HepG2 (cell line): Measurements from ENCODE around the gene PXYLP1. TPM values are rescaled to one million over a fixed set of nuclear protein-coding genes. Genes with fewer than 3 reads are reported as not detected.
A peak's percentile ranks its signal among the peaks of the same experiment; 100 is the strongest.

Experiments
- ATF3 ChIP-seq: sonication (generic); formaldehyde crosslinking; IDR thresholded peaks from 2 replicates; pipeline ENCODE4 v1.4.0; 2020; ENCODE audit warnings: missing genetic modification reagents
- CENPT ChIP-seq: sonication (generic); formaldehyde crosslinking; IDR thresholded peaks from 2 replicates; pipeline ENCODE4 v1.8.0; 2022; ENCODE audit warnings: low read depth, mild to moderate bottlenecking, moderate library complexity, missing genetic modification reagents
- GLI4 ChIP-seq: sonication (generic); formaldehyde crosslinking; IDR thresholded peaks from 2 replicates; pipeline ENCODE4 v1.5.1; 2020; ENCODE audit warnings: missing genetic modification reagents, mild to moderate bottlenecking, moderate library complexity, borderline replicate concordance
- LCORL ChIP-seq, 2 experiments: fragments of 450-650 bp in 1 of 2; sonication (generic) in 1 of 2; formaldehyde crosslinking in 1 of 2; IDR thresholded peaks; 2 replicates each; pipeline versions ENCODE4 v1.5.0 to v1.6.1; 2017 to 2020; ENCODE audit warnings: antibody characterized with exemption in 1 of 2, missing genetic modification reagents in 1 of 2
- MYC ChIP-seq: sonication (generic); formaldehyde crosslinking; IDR thresholded peaks from 2 replicates; pipeline ENCODE4 v1.9.0; 2021; ENCODE audit warnings: missing genetic modification reagents, borderline replicate concordance
- NFIB ChIP-seq: sonication (generic); formaldehyde crosslinking; IDR thresholded peaks from 2 replicates; pipeline ENCODE4 v1.9.0; 2021; ENCODE audit warnings: missing genetic modification reagents, mild to moderate bottlenecking, borderline replicate concordance
- SETDB1 ChIP-seq: sonication (generic); formaldehyde crosslinking; IDR thresholded peaks from 2 replicates; pipeline ENCODE4 v1.5.1; 2020; ENCODE audit warnings: missing genetic modification reagents, mild to moderate bottlenecking, borderline replicate concordance
- SOX6 ChIP-seq, 2 experiments: fragments of 450-650 bp in 1 of 2; sonication (generic) in 1 of 2; formaldehyde crosslinking in 1 of 2; IDR thresholded peaks; 2 replicates each; pipeline versions ENCODE4 v1.4.0 to v1.6.1; 2017 to 2020; ENCODE audit warnings: antibody characterized with exemption in 1 of 2, mild to moderate bottlenecking in 1 of 2, missing genetic modification reagents in 1 of 2
- U2AF2 ChIP-seq: fragments of 200-400 bp; formaldehyde crosslinking; IDR thresholded peaks from 2 replicates; pipeline ENCODE4 v1.6.1; 2017; ENCODE audit warnings: low read depth, mild to moderate bottlenecking, low read length
- ZBED4 ChIP-seq: sonication (generic); formaldehyde crosslinking; IDR thresholded peaks from 2 replicates; pipeline ENCODE4 v1.4.0; 2020; ENCODE audit warnings: missing genetic modification reagents, borderline replicate concordance
- ZFP91 ChIP-seq: sonication (generic); formaldehyde crosslinking; IDR thresholded peaks from 2 replicates; pipeline ENCODE4 v1.9.0; 2022; ENCODE audit warnings: missing genetic modification reagents, mild to moderate bottlenecking, borderline replicate concordance
- ZNF17 ChIP-seq: sonication (generic); formaldehyde crosslinking; IDR thresholded peaks from 2 replicates; pipeline ENCODE4 v1.5.0; 2020; ENCODE audit warnings: mild to moderate bottlenecking, missing genetic modification reagents
- ZNF282 ChIP-seq: fragments of 450-650 bp; IDR thresholded peaks from 2 replicates; pipeline ENCODE4 v1.6.1; 2018; ENCODE audit not compliant: partially characterized antibody
- ZNF430 ChIP-seq: sonication (generic); formaldehyde crosslinking; IDR thresholded peaks from 2 replicates; pipeline ENCODE4 v1.9.0; 2021; ENCODE audit warnings: mild to moderate bottlenecking, missing genetic modification reagents
- ZNF558 ChIP-seq: sonication (generic); formaldehyde crosslinking; IDR thresholded peaks from 2 replicates; pipeline ENCODE4 v1.9.0; 2022; ENCODE audit warnings: mild to moderate bottlenecking, missing genetic modification reagents, borderline replicate concordance
- polyA plus RNA-seq, 8 experiments: library from polyadenylated mRNA; depleted of rRNA in 3 of 8; stranded (reverse) in 7 of 8; unstranded in 1 of 8; fragments of >200 nt; fragmentation: Illumina TruSeq in 4 of 8; extraction: Trizol in 4 of 8; gene quantifications; 2 replicates each; pipeline versions ENCODE4 v1.2.1 to v1.2.3, GENCODE V29; 2011 to 2016; ENCODE audit warnings: low read depth in 4 of 8, missing spikeins in 1 of 8, mixed read lengths in 1 of 8; ENCODE audit not compliant: insufficient read depth in 1 of 8
- total RNA-seq, 5 experiments: library from RNA; depleted of rRNA; stranded (reverse); fragments of >200 nt; fragmentation: Illumina TruSeq; extraction: Trizol; gene quantifications; 2 replicates each; pipeline ENCODE4 v1.2.3, GENCODE V29; 2016; ENCODE audit warnings: low read depth in 1 of 5
- TF ChIP-seq, protein P1 (sequence below): sonication (generic); formaldehyde crosslinking; IDR thresholded peaks from 2 replicates; pipeline ENCODE4 v1.8.1; 2023; ENCODE audit warnings: mild to moderate bottlenecking, missing genetic modification reagents

The PXYLP1 gene
- total and polyA plus RNA-seq, 2 of the 13 experiments (the other 11 are each of a cell fraction or from before 2014, with no cell fraction given), result 4.9 to 8.1 TPM

DNA sequence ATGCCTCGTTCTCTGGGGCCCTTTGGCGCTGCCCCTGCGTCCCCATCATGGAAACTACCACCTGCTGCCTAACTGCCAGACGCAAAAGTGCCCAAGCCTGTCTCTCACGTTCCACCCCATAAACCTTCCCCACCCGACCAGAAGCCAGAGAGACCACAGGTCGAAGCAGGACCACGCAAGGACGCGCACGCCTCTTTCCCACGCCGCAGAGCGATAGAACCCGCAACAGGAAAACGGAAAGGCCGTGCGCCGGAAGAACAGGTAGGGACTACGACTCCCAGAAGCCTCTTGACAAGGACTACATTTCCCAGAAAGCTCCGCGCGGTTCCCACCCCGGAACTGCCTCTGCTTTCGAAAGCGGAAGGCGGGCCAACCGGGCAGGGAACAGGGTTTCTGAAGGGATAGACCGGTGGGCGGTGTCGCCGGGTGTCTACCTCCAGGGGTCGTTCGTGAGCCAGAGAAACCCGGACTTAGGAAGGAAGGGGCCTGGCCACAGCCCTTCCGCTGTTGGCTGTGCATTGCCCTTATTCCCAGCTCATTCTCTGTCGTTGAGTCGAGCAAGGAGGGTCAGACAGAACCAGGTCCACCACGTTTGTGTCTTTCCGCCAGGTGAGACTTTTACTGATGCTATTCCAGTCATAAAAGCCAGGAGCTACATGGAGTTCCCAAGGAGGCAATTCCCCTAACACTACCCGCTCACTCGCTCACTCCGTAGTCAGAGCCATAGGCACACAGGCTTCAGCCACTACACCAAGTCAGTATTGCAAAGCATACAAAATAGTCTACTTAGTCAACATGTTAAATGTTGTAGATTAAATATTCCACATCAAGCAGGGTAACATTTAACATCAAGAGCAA lies 80.1 kb downstream of the PXYLP1 start (continued):
- TF ChIP-seq GLI4 (CRISPR knock-in tag) (no peak), CENPT (no peak), LCORL (IDR thresholded peaks at IDR 0.05) (no peak), LCORL (CRISPR knock-in tag; IDR thresholded peaks at IDR 0.05) (peak; percentile 73), MYC (CRISPR knock-in tag) (peak; percentile 79), ZNF430 (CRISPR knock-in tag) (peak; percentile 82), ZNF17 (CRISPR knock-in tag) (no peak), SOX6 (IDR thresholded peaks at IDR 0.05) (no peak), SOX6 (CRISPR knock-in tag; IDR thresholded peaks at IDR 0.05) (peak; percentile 72), NFIB (CRISPR knock-in tag) (no peak), U2AF2 (no peak), ZBED4 (CRISPR knock-in tag) (no peak; the same call in 1 of the 2 replicates), ATF3 (CRISPR knock-in tag) (no peak), ZFP91 (CRISPR knock-in tag) (peak; percentile 79; the same call in 1 of the 2 replicates), ZNF558 (CRISPR knock-in tag) (no peak; the same call in 1 of the 2 replicates), ZNF282 (no peak), SETDB1 (CRISPR knock-in tag) (no peak)
- TF ChIP-seq, protein P1, sequence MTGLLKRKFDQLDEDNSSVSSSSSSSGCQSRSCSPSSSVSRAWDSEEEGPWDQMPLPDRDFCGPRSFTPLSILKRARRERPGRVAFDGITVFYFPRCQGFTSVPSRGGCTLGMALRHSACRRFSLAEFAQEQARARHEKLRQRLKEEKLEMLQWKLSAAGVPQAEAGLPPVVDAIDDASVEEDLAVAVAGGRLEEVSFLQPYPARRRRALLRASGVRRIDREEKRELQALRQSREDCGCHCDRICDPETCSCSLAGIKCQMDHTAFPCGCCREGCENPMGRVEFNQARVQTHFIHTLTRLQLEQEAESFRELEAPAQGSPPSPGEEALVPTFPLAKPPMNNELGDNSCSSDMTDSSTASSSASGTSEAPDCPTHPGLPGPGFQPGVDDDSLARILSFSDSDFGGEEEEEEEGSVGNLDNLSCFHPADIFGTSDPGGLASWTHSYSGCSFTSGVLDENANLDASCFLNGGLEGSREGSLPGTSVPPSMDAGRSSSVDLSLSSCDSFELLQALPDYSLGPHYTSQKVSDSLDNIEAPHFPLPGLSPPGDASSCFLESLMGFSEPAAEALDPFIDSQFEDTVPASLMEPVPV (CRISPR knock-in tag), result peak; percentile 88
